Measurements from ENCODE around the gene EVA1C.
A peak's percentile ranks its signal among the peaks of the same experiment; 100 is the strongest.
"Not testable (repeated sequence)": the region's sequence is repeated elsewhere in the genome, so short reads cannot be mapped to it uniquely, and the experiment has no call there.

Gene EVA1C

DNA sequence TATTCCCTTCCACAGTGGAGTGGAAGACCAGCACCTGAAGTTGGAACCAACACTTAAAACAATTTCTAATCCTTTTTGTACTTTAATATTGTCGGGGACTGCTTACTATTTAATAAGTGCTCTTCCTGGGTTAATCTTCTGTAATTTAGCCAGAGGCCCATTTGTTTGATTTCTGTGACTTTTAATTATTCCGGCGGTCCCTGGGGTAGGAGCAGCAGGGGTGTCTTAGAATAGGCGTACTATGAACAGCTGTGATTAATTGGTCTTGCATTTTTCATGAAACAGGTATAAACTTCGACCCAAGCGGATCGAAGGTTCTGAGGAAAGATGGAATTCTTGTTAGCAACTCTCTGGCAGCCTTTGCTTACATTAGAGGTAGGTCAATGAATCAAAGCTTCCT is 91.1 kb downstream of the EVA1C start:
- not testable (repeated sequence) for DNase-seq

DNA sequence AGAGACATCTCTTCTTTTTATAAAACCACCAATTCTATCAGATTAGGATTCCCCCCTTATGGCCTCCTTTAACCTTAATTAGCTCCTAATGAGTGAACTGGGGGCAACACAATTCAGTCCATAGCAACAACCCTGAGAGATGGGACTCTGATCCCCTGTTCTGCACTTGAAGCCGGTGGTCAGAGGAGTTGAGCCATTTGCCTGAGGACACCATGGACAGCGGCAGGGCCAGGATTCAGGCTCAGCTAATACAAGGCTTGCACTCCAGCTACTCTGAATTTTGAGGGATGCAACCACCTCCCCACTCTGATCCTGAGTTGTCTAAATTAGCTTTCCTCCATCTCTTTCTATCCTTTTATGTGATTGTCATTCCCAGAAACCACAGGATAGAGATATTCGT is 93.3 kb downstream of the EVA1C start:
- DNase-seq: not testable (repeated sequence)

DNA sequence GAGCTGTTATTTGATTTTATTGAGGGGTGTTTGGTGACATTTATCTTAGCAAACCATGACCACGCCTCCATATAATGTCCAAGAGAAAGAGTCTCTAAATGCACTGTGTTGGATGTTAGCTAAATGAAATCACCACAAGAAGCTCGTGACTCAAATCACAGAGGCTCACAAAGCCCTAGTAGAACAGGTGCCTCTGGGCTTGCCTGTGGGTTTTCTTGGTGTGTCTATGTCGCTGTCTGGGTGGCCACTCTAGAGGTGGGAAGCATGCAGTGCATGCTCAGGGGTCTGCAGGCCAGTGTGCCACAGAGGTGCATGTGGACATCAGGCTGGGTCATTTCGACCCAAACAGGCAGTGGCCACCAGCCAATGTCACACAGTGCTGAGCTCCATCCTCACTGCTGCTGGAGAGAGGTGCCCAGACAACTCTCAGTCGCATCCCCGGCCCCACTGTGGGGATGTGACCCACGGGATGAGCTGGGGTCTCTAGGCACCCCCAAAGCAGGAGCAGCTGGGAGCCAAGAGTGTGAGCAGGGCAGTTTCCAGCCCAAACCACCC is 94.0 kb downstream of the EVA1C start:
- not testable (repeated sequence) for DNase-seq

DNA sequence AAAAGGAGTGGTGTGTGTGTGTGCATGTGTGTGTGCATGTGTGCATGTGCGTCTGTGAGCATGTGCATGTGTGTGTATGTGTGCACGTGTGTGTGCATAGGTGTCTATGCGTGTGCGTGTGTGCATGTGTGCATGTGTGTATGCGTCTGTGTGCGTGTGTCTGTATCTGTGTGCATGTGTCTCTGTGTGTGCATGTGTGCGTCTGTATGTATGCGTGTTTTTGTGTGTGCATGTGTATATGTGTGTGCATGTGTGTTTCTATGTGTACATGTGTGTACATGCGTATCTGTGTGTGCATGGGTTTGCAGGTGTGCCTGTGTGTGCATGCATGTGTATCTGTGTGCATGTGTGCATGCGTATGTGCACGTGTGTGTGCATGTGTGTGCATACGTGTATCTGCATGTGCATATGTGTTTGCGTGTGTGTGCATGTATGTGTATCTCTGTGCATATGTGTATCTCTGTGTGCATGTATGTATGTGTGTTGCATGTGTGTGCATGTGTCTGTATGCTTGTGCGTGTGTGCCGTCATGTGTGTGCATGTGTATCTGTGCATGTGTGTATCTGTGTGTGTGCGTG is 94.9 kb downstream of the EVA1C start:
- no peak for DNase-seq

DNA sequence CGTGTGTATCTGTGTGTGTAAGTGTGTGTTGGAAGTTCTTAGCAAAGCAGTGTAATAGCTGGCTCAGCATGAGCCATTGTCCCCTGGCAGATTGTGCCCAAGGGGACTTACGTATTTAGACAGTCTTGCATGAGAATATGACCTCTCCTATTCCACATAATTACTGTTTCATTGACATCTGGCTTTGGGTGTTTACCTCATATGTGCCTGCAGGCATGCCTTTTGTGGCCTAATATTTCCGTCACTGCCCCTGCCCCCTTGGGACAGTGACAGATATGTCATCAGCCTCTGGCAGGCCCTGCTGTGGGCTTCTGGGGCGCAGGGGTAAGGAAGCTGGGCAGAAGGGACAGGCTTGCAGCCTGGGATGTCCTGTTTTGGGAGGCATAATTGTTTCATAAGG is 95.5 kb downstream of the EVA1C start:
- not testable (repeated sequence) for DNase-seq

DNA sequence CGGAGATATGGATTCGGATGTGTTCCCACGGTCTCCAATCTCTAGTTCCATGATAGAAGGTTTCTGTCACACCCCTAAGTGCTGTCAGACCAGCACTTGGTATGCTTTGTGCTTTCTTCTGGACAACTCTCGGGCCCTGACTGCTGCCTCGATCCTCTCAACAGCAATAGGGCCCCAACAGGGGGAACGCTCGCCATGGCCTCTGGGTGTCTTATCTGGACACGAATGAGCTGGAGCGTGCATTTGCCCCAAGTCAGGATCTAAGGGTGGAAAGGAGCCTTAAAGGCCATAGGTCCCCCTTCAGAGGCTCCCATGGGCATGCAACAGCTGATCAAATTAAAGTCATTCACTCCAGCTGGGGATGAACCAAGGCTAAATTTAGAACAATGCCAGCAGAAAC is 96.1 kb downstream of the EVA1C start:
- no peak for DNase-seq

DNA sequence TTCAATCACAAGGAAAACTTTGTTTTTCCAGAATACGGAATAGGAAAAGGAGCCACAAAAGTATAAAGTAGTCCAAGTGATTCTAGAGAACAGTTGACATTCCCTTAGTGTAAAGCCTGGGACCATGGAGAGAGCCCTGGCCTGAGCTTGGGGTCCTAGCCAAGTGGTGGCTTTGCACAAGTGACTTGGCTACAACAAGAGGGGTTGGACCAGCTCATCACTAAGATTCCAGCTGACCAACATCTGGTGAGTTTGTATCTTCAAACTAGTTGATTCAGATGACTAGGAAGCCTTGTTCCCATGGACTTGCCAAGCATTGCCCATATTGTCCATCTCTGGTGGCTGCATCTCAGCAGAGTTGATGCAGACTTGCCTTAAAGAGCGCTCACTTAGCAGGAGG is 96.5 kb downstream of the EVA1C start:
- not testable (repeated sequence) for DNase-seq

DNA sequence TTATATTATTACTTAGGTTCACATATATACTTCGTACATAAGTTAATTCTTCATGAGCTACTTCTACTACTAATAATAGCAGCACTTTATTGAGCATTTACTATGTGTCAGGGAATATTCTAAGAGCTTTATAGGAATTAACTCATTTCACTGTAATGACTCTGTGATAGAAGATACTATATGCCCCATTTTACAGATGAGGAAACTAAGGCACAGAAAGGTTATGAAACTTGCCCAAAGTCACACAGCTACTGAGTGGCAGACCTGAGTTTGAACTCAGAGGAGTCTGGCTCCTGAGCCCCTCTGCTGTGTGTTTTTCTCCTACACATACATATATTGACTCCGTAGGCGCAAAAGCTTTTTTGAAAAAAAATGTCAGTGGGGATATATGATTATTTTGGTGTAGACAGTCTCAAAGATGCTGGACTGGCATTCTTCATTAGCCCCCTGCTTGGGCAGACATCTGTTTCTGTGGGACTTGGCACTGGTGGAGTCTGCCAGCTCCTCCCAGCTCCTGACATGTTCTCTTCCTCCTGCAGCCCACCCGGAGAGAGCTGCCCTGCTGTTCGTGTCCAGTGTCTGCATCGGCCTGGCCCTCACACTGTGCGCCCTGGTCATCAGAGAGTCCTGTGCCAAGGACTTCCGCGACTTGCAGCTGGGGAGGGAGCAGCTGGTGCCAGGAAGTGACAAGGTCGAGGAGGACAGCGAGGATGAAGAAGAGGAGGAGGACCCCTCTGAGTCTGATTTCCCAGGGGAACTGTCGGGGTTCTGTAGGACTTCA is 102.0 kb downstream of the EVA1C start:
- DNase-seq: peak in 2 of 14 donors; percentile 17 to 18

DNA sequence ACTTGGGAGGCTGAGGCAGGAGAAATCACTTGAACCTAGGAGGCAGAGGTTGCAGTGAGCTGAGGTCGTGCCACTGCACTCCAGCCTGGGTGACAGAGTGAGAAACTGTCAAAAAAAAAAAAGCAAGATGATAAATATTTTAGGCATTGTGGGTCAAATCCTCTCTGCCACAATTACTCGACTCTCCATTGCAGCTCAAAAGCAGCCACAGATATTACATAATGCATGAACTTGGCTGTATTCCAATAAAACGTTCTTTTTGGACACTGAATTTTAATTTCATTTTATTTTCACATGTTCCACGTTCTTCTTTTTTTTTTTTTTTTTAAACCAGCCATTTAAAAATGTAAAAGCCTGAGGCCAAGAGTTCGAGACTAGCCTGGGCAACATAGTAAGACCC is 103.4 kb downstream of the EVA1C start:
- no peak for DNase-seq

DNA sequence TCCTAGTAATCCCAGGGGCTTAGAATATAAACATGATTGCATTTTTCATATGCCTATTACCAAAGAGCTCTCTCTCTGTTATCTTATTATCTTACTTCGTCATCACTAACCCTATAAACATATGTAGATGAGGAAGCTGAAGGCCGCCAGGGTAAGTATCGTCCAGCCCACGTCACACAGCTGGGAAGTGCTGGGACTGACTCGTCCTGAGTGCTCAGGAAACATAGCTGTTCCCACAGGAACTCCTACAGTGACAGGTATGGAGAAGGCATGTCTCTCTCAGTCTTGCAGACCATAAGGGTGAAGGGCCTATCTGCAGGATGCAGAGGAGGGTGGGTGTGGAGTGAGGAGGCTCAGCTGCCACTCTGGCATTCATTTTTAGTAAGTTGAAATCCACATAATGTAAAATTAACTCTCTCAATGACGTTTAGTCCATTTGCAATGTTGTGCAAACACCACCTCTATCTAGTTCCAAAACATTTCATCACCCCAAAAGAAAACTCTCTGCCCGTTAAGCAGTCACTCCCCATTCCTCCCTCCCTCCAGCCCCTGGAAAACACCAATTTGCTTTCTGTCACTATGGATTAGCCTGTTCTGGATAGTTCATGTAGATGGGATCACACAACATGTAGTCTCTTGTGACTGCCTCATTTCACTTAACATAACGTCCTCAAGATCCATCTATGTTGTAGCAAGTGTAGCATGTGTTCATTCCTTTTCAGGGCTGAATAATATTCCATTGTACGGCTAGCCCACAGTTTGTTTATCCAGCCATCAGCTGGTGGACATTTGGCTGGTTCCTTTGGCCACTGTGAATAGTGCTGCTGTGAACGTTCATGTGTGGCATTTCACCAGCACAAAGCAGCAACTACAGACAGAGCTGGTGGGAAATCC is 104.5 kb downstream of the EVA1C start:
- no peak for DNase-seq

DNA sequence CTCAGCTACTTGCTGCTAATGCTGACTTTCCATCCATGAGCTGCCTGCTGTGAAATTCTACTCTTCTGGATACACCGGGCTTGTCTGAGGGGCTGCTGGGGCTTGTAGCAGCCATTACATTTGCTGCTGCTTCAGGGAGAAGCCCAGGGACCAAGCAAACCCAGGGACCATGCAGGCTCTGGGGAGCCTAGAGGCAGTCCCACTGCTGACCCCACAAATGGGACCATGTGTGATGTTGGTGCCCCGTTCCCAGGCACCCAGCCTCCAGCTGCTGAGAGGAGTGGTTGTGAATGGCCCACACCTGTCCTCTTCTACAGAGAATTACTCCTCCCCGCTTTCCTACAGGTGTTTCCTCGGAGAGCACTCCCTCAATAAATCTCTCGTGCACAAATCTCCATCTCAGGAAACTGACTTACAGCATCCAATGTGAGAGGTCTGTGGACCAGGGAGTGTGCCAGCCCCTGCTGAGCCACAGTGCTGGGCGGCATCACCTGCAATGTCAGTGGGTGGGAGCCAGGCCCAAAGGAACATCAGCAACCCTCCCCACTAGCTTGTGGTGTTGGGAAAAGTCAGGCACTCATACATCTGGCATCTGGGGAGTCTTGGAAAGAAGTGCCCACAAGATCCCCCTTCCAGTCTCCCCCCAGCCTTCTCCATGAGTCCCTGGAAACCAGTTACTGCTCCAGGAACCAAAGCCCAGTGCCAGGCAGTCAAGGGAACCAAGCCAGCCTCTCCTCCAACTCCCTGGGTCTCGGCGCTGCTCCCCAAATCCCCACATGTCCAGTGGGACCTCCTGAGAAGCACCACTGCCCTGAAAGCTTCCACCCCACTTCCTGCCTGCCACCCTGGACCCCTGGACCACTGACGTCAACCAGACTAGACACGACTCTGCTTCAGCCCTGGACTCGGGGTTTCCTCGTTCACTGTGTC is 107.7 kb downstream of the EVA1C start:
- peak in 1 of 14 donors; percentile 36 for DNase-seq

DNA sequence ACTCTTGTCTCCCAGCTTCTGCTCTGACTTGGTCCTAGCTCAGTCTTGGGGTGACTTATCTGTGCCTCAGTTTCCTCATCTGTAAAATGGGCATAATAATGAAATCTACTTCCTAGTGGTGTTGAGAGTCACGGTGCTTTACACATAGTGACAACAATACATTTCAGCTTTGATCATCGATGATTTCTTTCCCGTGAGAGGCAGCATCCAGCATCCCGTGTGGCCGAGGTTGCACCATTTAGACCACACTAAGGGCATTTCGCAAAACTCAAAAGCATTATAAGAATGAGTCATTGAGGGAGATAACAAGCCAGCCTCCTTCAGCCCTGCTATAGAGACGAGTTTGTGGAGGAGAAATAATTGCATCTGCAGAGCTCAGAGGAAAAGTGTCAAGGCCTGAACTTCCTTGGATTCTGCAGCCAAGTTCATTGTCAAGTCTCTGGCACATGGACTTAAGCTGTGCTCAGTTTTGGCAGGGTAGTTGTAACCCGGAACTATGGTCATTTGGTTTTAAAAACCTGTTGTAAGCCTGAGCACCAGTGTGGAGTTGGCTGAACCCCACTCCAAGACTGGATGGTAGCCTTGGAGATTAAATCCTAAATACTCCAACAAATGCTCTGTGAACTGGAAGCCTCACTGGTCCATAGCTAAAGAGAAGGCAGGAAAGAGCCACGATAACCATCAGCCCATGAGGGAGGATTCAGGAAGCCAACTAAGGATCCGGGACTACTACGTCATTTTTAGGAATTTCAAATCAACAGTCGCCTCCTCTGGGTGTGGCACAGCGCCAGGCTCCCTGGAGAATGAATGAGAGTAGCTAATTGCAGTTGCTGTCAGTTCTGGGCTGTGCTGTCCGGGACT is 108.6 kb downstream of the EVA1C start:
- peak in 11 of 14 donors; percentile 13 to 72 (median 54) for DNase-seq

DNA sequence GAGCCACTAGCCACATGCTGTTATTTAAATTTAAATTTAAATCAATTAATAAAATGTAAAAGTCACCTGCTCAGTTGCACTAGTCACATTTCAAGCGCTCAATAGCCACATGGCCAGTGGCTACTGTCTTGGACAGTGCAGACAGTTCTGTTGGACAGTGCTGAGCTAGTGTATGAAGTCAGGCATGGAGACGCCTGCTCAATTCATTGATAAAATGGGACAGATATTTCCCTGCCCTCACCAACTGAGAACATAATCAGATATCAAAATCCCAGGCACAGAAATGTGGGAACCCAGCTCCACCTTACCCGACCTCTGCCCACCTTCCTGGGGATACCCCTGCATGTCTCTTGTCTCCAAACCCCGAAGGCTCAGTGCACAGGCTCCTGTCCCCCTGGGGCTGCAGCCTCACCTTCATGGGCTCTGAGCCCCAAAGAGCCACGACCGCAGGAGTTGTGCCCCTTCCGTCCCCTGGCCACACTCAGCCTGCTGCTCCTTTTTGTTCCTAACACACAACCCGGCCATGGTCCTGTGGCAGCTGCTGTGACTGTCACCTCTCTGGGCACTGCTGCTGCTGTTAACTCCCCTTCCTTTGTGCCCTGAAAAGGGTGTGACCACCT is 109.3 kb downstream of the EVA1C start:
- DNase-seq: no peak

DNA sequence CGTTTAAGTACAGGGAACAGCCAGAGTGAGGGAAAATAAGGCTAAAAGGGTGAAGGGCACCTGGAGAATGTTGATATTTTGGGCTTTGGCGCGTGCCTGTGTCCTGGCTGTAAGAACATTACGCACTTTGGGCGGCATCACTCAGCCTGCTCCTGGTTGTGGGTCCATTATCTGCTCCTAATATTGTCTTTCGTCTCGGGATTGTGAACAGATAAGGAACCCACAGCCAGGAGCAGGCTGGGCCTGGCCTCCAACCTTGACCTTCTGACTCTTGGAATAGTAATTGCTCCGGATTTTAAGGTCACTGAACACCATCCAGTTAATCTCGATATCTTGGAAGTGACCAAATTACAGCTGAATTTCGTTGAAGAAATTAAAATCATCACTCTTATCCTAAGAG is 111.0 kb downstream of the EVA1C start:
- no peak for DNase-seq

DNA sequence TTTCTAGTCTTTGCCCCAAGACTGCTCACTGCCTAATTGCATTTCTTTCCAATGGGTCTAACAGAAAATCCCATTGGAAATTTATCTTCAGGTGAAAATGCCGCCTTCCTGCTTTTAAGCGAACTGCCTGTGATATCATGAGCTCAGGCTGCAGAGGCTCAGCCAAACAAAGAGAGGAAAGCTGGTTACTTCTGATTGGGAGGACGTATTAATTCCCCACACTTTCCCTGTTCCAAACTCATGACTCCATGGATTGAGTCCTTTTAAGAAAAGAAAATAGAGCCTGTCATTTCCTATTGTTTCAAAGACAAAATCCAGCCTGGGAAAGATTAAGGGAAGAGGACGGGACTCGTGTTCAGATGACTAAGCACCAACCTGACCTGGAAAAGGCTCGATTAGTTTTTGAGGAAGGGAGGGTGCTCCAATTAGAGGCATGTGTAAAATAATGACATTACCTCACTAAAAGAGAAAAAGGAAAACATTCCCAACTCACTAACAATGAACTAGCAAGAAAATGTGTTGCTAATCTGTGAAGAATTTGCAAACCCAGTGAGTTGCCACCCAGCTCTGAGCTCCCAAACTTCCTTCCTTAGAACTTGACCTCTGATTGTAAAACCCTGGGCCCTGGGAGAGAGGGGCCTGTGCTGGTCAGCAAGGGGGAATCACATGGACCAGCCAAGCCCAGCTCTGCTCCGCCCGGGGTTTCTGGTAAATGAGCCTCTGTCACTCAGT is 111.6 kb downstream of the EVA1C start:
- no peak for DNase-seq

DNA sequence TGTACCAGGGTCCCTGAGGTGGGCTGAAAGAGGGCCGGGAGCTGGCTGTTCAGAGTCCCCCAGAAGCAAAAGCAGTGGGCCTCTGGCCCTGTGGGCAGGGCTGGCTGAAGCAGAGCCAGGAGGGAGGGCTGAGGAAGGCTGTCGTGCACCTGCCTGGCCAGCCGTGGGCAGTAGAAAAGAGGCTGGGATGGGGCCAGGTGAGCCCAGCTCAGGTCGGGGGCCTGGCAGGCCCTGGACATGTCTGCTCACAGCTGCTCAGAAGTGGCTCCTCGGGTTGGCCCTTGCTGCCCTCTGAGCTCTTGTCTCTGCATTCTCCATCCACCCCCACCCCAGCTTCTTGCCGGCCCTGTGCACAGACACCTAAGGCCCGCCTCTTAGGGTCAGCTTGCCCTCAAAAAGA is 112.8 kb downstream of the EVA1C start:
- DNase-seq: no peak

DNA sequence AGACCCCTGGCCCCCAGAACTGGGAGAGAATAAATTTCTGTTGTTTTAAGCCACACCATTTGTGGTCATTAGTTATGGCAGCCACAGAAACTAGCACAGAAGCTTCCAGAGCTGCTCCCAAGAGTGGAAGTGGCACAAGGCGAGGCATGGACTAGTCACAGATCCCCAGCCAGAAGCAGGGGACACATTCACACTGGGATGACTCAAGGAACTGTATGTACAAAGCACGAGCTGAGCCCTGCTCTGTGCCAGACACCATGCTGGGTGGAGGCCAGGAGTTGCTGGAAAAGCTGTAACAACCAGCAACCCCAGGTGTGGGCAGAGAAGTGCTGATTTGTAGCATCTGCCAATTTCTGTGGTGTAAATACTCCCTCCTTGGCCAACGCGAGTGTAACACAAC is 117.2 kb downstream of the EVA1C start:
- DNase-seq: no peak

DNA sequence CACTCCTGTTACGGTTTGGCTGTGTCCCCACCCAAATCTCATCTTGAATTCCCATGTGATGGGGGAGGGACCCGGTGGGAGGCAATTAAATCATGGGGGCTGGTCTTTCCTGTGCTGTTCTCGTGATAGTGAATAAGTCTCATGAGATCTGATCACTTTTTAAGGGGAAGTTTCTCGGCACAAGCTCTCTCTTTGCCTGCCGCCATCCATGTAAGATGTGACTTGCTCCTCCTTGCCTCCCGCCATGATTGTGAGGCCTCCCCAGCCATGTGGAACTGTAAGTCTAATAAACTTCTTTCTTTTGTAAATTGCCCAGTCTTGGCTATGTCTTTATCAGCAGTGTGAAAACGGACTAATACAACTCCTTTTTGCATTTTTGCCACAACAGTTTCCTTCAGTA is 118.3 kb downstream of the EVA1C start:
- DNase-seq: not testable (repeated sequence)

DNA sequence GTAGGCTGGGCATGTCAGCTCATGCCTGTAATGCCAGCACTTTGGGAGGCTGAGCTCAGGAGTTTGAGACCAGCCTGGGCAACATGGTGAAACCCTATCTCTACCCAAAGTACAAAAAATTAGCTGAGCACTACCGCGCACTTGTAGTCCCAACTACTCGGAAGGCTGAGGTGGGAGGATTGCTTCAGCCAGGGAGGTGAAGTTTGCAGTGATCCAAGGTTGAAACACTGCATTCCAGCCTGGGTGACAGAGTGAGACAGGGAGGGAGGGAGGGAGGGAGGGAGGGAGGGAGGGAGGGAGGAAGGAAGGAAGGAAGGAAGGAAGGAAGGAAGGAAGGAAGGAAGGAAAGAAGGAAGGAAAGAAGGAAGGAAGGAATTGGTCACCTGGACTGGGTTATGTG is 119.1 kb downstream of the EVA1C start:
- not testable (repeated sequence) for DNase-seq

DNA sequence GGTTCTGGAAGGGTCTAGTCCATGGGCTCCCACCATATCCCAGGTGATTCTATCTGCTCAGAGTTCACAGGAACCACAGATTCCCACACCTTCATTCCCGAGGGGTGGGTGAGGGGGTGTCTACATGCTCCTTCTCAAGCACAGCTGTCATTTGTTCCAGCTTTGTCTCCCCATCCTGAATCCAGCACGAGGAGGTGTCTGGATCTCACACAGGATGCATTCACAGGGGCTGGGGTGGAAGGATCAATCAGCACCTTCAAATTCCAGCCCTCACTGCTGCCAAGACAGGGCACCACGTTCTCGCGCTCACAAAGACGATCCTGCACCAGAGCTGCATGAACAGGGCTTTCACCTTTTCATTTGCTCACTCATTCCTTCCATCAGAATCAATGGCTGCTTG is 120.1 kb downstream of the EVA1C start:
- DNase-seq: no peak
